IMR-90 (cell line): ENCODE data around the gene NOD2.

Experiments
- RAD21 ChIP-seq: IDR thresholded peaks from 2 replicates; pipeline ENCODE4 v1.6.1; 2012; ENCODE audit warnings: low read length, improper control_type of control experiment
- TF ChIP-seq, protein P1 (sequence below): conservative IDR thresholded peaks from 2 replicates; pipeline ENCODE4 v1.5.1; 2012; ENCODE audit warnings: mild to moderate bottlenecking, low read depth, low read length, improper control_type of control experiment

- TF ChIP-seq, protein P1, sequence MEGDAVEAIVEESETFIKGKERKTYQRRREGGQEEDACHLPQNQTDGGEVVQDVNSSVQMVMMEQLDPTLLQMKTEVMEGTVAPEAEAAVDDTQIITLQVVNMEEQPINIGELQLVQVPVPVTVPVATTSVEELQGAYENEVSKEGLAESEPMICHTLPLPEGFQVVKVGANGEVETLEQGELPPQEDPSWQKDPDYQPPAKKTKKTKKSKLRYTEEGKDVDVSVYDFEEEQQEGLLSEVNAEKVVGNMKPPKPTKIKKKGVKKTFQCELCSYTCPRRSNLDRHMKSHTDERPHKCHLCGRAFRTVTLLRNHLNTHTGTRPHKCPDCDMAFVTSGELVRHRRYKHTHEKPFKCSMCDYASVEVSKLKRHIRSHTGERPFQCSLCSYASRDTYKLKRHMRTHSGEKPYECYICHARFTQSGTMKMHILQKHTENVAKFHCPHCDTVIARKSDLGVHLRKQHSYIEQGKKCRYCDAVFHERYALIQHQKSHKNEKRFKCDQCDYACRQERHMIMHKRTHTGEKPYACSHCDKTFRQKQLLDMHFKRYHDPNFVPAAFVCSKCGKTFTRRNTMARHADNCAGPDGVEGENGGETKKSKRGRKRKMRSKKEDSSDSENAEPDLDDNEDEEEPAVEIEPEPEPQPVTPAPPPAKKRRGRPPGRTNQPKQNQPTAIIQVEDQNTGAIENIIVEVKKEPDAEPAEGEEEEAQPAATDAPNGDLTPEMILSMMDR: no peak
- TF ChIP-seq RAD21: no peak
Measured at GRCh38 chr16:50717091-50717490, 23.7 kb downstream of the NOD2 start.
